ENCODE data around the gene TMEM244. TPM values are rescaled to one million over a fixed set of nuclear protein-coding genes. Genes with fewer than 3 reads are reported as not detected.
"Not testable (repeated sequence)": the region's sequence is repeated elsewhere in the genome, so short reads cannot be mapped to it uniquely, and the experiment has no call there.

The TMEM244 gene
- total RNA-seq, 1 donor: 0.45 TPM

DNA sequence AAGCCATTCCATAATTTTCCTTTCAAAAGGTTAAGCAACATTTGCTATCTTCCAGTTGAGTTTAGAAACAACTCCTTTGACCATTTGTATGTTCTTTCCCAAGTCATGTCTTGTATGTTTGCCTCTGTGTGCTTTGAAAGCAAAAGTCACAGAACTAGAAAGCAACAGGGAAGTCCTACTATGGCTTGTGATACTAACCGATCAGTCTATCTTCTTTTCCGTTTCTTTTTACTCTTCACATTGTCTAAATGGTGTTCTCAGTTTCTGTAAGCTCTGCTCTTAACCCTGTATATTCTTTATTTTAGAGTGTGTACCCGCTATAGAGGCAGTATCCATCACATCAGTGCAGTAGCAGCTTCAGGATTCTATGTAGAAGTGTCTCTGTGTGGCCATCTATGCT lies 32.9 kb downstream of the TMEM244 start:
- TF ChIP-seq, protein P1, sequence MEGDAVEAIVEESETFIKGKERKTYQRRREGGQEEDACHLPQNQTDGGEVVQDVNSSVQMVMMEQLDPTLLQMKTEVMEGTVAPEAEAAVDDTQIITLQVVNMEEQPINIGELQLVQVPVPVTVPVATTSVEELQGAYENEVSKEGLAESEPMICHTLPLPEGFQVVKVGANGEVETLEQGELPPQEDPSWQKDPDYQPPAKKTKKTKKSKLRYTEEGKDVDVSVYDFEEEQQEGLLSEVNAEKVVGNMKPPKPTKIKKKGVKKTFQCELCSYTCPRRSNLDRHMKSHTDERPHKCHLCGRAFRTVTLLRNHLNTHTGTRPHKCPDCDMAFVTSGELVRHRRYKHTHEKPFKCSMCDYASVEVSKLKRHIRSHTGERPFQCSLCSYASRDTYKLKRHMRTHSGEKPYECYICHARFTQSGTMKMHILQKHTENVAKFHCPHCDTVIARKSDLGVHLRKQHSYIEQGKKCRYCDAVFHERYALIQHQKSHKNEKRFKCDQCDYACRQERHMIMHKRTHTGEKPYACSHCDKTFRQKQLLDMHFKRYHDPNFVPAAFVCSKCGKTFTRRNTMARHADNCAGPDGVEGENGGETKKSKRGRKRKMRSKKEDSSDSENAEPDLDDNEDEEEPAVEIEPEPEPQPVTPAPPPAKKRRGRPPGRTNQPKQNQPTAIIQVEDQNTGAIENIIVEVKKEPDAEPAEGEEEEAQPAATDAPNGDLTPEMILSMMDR (IDR thresholded peaks at IDR 0.05; ENCODE audit: insufficient read depth, low read length): no peak
- H3K4me3 ChIP-seq (ENCODE audit: low read depth, low read length): no peak overlapping the region
- no peak for DNase-seq (ENCODE audit: low read depth)

DNA sequence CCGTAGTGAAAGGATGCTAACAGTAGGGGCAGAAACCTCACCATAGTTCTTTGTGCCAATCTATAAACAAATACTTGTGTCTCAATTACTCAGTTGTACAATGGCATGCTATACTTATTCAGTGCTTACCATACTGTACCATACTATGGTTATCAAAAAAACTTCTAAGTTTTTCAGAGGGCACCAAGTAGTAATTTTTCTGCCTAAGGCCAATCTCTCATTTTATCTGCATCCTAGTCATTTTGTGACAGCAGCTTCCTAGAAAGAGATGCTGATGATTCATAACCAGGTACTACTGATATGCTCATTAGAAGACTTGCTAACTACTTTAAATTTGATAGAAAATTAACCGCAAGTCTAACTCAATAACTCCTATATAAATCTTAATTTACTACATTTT lies 42.9 kb downstream of the TMEM244 start:
- H3K4me3 ChIP-seq (ENCODE audit: low read depth, low read length): no peak overlapping the region
- no peak for DNase-seq (ENCODE audit: low read depth)
- TF ChIP-seq, protein P1 (IDR thresholded peaks at IDR 0.05; ENCODE audit: insufficient read depth, low read length): no peak

DNA sequence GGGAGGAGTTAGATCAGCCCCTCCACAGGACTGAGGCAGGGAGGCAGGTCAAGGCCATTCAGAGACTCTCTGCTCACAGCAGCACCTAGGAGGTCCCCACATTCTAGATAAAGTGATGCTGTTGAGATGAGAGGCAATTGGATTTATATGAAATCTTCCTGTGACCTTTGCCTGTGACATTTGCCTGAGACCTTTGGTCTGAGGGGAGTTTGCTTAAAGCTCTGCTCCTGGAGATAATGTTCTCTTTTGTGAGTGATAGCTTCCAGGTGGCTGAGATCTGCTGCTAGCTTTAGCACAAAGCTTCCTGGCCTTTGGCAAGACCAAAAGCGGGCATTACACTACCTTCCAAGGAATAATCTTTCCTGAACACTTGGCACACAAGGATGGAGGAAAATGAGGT lies 43.3 kb downstream of the TMEM244 start:
- no peak overlapping the region for H3K4me3 ChIP-seq (ENCODE audit: low read depth, low read length)
- TF ChIP-seq, protein P1 (IDR thresholded peaks at IDR 0.05; ENCODE audit: insufficient read depth, low read length): no peak
- DNase-seq (ENCODE audit: low read depth): no peak

DNA sequence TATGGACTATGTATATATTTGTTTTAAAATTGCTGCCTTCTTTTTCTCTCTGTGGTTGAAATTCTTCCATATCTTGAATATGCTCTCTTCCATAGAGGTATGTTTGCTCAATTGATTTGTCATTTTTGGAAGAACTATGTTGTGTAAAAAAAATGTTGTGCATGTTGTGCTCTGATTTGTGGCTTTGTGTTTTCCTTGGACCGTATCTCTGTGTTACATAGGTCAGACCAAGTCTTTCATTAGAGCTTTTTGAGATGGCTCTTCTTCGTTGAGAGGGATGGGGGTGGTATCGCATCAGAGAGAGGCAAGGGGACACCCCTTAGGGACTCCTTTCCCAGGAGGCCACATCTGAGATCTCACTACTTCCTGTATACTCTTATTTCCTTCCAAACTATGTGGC lies 43.8 kb downstream of the TMEM244 start:
- no peak for DNase-seq (ENCODE audit: low read depth)
- TF ChIP-seq, protein P1 (IDR thresholded peaks at IDR 0.05; ENCODE audit: insufficient read depth, low read length): no peak
- H3K4me3 ChIP-seq (ENCODE audit: low read depth, low read length): no peak overlapping the region

DNA sequence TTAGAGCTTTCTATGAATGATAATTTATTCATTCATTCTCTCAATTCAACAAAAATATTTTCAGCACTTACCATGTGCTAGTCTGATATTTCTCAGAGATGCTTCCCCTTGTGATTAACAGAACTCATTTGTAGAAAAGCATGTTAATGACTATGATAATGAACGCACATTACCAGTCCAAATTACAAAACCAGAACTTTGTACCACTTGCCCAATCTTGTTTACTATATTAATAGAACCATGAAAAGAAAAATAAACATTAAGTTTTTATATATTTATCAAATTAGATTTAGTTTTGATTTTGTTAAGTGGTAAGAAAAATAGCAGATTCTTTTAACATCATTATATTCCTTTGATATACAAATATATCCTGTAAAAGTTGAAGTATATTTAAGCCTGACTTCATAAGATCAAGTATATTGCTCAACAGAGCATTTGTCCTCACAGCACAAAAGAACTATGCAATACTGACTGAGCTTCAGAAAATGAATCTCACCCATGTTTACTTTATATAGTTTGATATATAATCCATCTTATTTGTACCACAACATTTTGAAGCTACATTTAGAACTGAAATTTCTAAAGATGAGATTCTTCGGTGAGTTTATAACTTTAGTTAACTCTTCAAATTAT lies 48.9 kb downstream of the TMEM244 start:
- TF ChIP-seq, protein P1 (IDR thresholded peaks at IDR 0.05; ENCODE audit: insufficient read depth, low read length): no peak
- no peak for DNase-seq (ENCODE audit: low read depth)
- H3K4me3 ChIP-seq (ENCODE audit: low read depth, low read length): no peak overlapping the region

DNA sequence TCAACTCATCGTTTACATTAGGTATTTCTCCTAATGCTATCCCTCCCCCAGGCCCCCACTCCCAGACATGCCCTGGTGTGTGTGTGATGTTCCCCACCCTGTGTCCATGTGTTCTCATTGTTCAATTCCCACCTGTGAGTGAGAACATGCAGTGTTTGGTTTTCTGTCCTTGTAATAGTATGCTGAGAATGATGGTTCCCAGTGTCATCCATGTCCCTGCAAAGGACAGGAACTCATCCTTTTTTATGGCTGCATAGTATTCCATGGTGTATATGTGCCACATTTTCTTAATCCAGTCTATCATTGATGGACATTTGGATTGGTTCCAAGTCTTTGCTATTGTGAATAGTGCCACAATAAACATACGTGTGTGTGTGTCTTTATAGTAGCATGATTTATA lies 54.0 kb downstream of the TMEM244 start:
- DNase-seq (ENCODE audit: low read depth); H3K4me3 ChIP-seq (ENCODE audit: low read depth, low read length): not testable (repeated sequence)

DNA sequence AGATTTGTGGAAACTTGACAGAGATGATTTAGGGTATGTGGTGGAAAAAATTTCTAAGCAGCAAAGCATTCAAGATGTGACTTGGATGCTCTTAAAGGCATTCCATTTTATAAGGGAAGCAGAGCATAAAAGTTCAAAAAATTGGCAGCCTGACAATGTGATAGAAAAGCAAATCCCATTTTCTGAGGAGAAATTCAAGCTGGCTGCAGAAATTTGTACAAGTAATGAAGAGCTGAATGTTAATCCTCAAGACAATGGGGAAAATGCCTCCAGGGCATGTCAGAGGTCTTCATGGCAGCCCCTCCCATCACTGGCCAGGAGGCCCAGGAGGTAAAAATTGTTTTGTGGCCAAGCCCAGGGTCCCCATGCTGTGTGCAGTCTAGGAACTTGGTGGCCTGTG lies 58.2 kb downstream of the TMEM244 start:
- H3K4me3 ChIP-seq (ENCODE audit: low read depth, low read length); DNase-seq (ENCODE audit: low read depth): not testable (repeated sequence)

DNA sequence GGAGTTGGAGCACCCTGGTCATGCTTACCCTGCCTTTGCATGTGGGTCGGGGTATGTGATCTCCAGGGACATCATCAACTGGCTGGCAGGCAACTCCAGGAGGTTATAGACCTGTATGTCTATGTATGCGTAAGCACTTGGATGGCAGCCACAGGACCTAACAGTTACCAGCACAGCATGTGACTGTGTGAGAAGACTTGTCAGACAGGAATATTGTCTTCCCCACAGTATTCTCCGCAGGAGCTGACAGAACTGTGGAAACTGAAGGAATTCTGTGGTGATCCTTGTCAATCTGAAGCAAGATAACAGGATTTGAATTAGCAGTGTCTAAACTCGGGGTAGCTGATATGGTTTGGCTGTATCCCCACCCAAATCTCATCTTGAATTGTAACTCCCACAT lies 59.2 kb downstream of the TMEM244 start:
- TF ChIP-seq, protein P1 (IDR thresholded peaks at IDR 0.05; ENCODE audit: insufficient read depth, low read length): no peak
- DNase-seq (ENCODE audit: low read depth): no peak
- H3K4me3 ChIP-seq (ENCODE audit: low read depth, low read length): no peak overlapping the region
